Subcutaneous abdominal adipose tissue (tissue), 5 donors: Measurements from ENCODE around the gene CEBPB.

Experiments used
- H3K27ac ChIP-seq: one replicate; pipeline ENCODE4 v1.7.0; 2013; ENCODE audit warnings: low read depth, mild to moderate bottlenecking, inconsistent platforms, low read length, moderate library complexity
- H3K27me3 ChIP-seq, 5 donors: one replicate each; pipeline ENCODE4 v1.7.0; 2013; ENCODE audit warnings: low read length in 5 of 5, inconsistent platforms in 1 of 5; ENCODE audit not compliant: control insufficient read depth in 5 of 5, insufficient read depth in 4 of 5
- H3K36me3 ChIP-seq, 5 donors: one replicate each; pipeline ENCODE4 v1.7.0; 2013; ENCODE audit warnings: low read length in 5 of 5; ENCODE audit not compliant: control insufficient read depth in 5 of 5, insufficient read depth in 5 of 5
- H3K4me1 ChIP-seq, 5 donors: one replicate each; pipeline ENCODE4 v1.7.0; 2013; ENCODE audit warnings: low read length in 5 of 5, mild to moderate bottlenecking in 3 of 5, moderate library complexity in 1 of 5; ENCODE audit not compliant: control insufficient read depth in 5 of 5, insufficient read depth in 5 of 5
- H3K4me3 ChIP-seq, 5 donors: one replicate each; pipeline ENCODE4 v1.7.0; 2013; ENCODE audit warnings: low read length in 5 of 5, low read depth in 1 of 5
- H3K9ac ChIP-seq, 5 donors: one replicate each; pipeline ENCODE4 v1.7.0; 2013; ENCODE audit warnings: low read length in 5 of 5, mild to moderate bottlenecking in 4 of 5, moderate library complexity in 3 of 5
- H3K9me3 ChIP-seq, 5 donors: one replicate each; pipeline ENCODE4 v1.7.0; 2013; ENCODE audit warnings: low read length in 5 of 5; ENCODE audit not compliant: control insufficient read depth in 5 of 5
- donor health status: healthy.
- donor health status: healthy.
- donor health status: healthy.
- donor health status: healthy.
- donor health status: healthy.

Gene CEBPB

GRCh38 chr20:50233325-50234212, 42.9 kb downstream of the CEBPB start:
- H3K9me3 ChIP-seq = peaks cover 0 to 4% (median 0%) of the 10 kb centered on the region in 5 donors
- H3K36me3 ChIP-seq = no peaks in the 10 kb centered on the region
- peaks cover 0 to 3% (median 0%) of the 10 kb centered on the region in 5 donors for H3K4me1 ChIP-seq
- no peak overlapping the region for H3K4me3 ChIP-seq
- no peak overlapping the region for H3K27ac ChIP-seq
- H3K27me3 ChIP-seq = no peaks in the 10 kb centered on the region
- H3K9ac ChIP-seq = no peak overlapping the region

DNA sequence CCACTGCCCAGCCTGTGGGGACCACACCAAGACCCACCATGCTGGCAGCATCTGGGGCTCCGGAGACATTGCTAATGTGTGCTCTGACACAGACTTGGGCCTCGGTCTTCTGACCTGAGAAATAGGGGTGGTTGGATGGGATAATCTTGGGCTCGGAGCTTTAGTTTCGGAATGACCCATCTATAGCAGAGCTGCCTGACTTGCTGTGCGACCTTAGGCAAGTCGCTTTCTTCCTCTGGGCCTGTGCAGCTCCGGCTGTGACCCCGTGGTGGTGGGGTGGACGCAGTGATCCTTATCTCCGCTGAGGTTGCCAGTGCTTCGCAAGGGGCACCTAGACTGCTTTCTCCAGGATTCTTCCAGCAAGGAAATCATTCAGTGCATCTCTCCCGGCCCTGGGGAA, 43.7 kb downstream of the CEBPB start:
- Histone ChIP-seq H3K4me1 (peaks cover 0 to 3% (median 0%) of the 10 kb centered on the region in 5 donors), H3K27ac (no peak overlapping the region), H3K36me3 (no peaks in the 10 kb centered on the region), H3K9me3 (peaks cover 0 to 4% (median 0%) of the 10 kb centered on the region in 5 donors), H3K27me3 (no peaks in the 10 kb centered on the region), H3K9ac (no peak overlapping the region), H3K4me3 (no peak overlapping the region)

DNA sequence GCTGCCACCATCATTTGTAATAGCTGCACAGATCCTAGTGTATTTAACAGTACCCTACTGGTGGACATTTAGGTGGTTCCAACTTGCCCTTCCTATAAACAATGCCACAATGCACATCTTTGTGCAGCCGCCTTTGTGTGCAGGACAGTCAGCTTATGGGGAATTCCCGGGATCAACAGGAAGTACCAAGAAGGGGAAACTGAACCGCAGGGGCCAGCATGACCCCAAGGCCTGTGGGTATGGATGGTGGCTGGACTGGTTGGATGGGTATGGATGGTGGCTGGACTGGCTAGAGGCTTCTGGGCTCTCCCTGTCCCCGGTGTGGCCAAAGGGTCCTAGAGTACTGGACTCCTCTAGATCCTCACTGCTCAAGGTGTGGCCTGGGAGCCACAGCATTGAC, 46.7 kb downstream of the CEBPB start:
- no peaks in the 10 kb centered on the region for H3K36me3 ChIP-seq
- peaks cover 0 to 4% (median 0%) of the 10 kb centered on the region in 5 donors for H3K9me3 ChIP-seq
- no peak overlapping the region for H3K27ac ChIP-seq
- no peaks in the 10 kb centered on the region for H3K27me3 ChIP-seq
- no peak overlapping the region for H3K9ac ChIP-seq
- peaks cover 0 to 3% (median 0%) of the 10 kb centered on the region in 5 donors for H3K4me1 ChIP-seq
- no peak overlapping the region for H3K4me3 ChIP-seq

DNA sequence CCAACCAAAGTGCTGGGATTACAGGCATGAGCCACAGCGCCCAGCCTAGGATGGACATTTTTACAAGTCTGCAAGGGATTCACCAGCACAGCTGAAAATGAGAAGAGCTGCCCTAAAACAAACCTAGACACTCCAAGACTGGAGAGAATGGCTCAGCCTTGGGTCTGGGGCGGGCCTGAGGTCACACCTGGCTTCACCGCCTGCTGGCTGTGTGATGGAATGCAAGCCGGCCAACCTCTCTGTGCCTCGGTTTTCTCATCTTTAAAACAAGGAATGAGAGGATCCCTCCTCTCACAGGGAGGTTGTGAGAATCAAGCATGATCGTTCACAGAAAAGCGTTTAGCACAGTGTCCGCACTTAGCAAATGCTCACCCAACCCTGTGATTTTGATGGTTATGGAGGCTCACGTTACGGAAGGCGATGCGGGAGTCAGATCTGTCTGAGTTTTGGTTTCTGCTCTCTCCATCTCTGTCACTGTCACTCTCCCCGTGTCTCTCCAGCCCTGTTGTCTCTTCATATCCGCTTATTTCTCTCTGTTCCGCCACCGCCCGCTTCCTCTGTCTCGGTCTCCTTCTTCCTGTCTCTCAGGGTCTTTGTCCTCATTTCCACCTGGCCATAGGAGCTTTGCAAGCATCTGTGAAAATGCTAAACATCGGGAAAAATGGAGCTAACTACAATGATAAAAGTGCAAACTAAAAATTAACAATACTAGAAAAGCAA, 47.6 kb downstream of the CEBPB start:
- Histone ChIP-seq H3K36me3 (no peaks in the 10 kb centered on the region), H3K27me3 (no peaks in the 10 kb centered on the region), H3K4me3 (no peak overlapping the region), H3K9me3 (peaks cover 0 to 4% (median 0%) of the 10 kb centered on the region in 5 donors), H3K27ac (no peak overlapping the region), H3K4me1 (peaks cover 0 to 4% (median 1%) of the 10 kb centered on the region in 5 donors), H3K9ac (no peak overlapping the region)

DNA sequence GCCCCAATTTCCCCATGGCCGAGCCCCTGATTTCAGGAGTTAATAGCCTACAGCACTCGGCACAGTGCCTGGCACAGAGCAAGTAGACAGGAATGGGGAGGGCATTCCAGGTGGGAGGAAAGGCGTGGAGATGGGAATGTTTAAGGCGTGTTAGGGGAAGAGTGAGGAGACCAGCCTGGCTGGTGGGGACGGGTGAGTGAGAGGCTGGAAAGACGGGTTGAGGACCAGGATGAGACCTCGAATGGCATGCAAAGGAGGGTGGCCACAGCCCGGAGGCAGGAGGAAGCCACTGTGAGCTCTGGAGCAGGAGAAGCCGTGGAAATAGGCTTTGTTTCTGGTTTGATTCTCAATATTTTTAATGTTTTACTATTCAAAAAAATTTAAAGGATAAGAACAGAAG, 49.5 kb downstream of the CEBPB start:
- Histone ChIP-seq H3K9ac (no peak overlapping the region), H3K4me1 (peaks cover 2 to 16% (median 9%) of the 10 kb centered on the region in 5 donors), H3K36me3 (no peaks in the 10 kb centered on the region), H3K4me3 (no peak overlapping the region), H3K27ac (no peak overlapping the region), H3K9me3 (peaks cover 0 to 3% (median 0%) of the 10 kb centered on the region in 5 donors), H3K27me3 (no peaks in the 10 kb centered on the region)

DNA sequence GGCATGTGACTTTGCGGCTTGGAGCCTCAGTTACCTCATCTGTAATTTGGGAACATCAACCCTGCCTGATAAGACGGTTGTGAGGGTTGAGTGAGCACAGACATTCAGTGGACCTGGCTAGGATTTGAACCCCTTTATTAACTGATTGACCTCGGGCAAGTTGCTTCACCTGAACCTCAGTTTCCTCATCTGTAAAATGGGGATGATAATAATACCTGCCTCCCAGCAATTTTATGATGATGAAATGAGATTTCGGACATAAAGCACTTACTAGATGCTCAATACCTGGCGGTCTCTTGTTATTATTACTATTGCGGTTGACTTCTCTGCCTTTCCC, 51.5 kb downstream of the CEBPB start:
- no peaks in the 10 kb centered on the region for H3K36me3 ChIP-seq
- H3K4me1 ChIP-seq = peaks cover 0 to 25% (median 11%) of the 10 kb centered on the region in 5 donors
- H3K27me3 ChIP-seq = no peaks in the 10 kb centered on the region
- no peak overlapping the region for H3K9ac ChIP-seq
- H3K4me3 ChIP-seq = no peak overlapping the region
- H3K27ac ChIP-seq = no peak overlapping the region
- H3K9me3 ChIP-seq = no peaks in the 10 kb centered on the region
